Nephron (organoid): ENCODE results near the gene CEACAM19.
"Not testable (repeated sequence)": the region's sequence is repeated elsewhere in the genome, so short reads cannot be mapped to it uniquely, and the experiment has no call there.

Source experiments
- H3K27ac Mint-ChIP-seq, 3 experiments: 2 replicates each; pipeline ENCODE4 v1.8.0; 2020; ENCODE audit warnings: mixed read lengths in 3 of 3, mild to moderate bottlenecking in 2 of 3, moderate library complexity in 1 of 3
- H3K27me3 Mint-ChIP-seq: 2 replicates; pipeline ENCODE4 v1.8.0; 2021; ENCODE audit warnings: low read depth, mild to moderate bottlenecking, moderate library complexity, mixed read lengths
- H3K36me3 Mint-ChIP-seq: 2 replicates; pipeline ENCODE4 v1.8.0; 2020; ENCODE audit warnings: low read depth, mixed read lengths
- H3K4me1 Mint-ChIP-seq: 2 replicates; pipeline ENCODE4 v1.8.0; 2020; ENCODE audit warnings: mixed read lengths
- H3K4me3 Mint-ChIP-seq, 3 experiments: 2 replicates each; pipeline ENCODE4 v1.8.0; 2020; ENCODE audit warnings: mild to moderate bottlenecking in 3 of 3, mixed read lengths in 3 of 3, moderate library complexity in 2 of 3
- H3K9me3 Mint-ChIP-seq: 2 replicates; pipeline ENCODE4 v1.8.0; 2020; ENCODE audit warnings: mixed read lengths
- CTCF ChIP-seq, 3 experiments: fragments of 200-600 bp; sonication (generic); IDR thresholded peaks; one replicate each; pipeline ENCODE4 v1.5.0; 2021; ENCODE audit warnings: antibody characterized with exemption in 3 of 3; ENCODE audit not compliant: unreplicated experiment in 3 of 3

Gene CEACAM19

GRCh38 chr19:44627631-44628030, 43.7 kb upstream of the CEACAM19 start:
- Mint-ChIP-seq H3K4me1 (peaks cover 2% of the 10 kb centered on the region), H3K9me3 (peaks cover 3% of the 10 kb centered on the region), H3K27ac (no peak overlapping the region), H3K27me3 (no peaks in the 10 kb centered on the region), H3K4me3 (no peak overlapping the region), H3K36me3 (no peaks in the 10 kb centered on the region)
- no peak for TF ChIP-seq CTCF (IDR thresholded peaks at IDR 0.05; ENCODE audit: unreplicated experiment in 3 of 3)

GRCh38 chr19:44628793-44629192, 42.5 kb upstream of the CEACAM19 start:
- no peaks in the 10 kb centered on the region for H3K27me3 Mint-ChIP-seq
- peaks cover 13% of the 10 kb centered on the region for H3K4me1 Mint-ChIP-seq
- H3K36me3 Mint-ChIP-seq = no peaks in the 10 kb centered on the region
- H3K9me3 Mint-ChIP-seq = peaks cover 3% of the 10 kb centered on the region
- no peak overlapping the region for H3K27ac Mint-ChIP-seq
- no peak overlapping the region for H3K4me3 Mint-ChIP-seq
- no peak for TF ChIP-seq CTCF (IDR thresholded peaks at IDR 0.05; ENCODE audit: unreplicated experiment in 3 of 3)

GRCh38 chr19:44631611-44632010, 39.7 kb upstream of the CEACAM19 start:
- H3K27me3 Mint-ChIP-seq, H3K9me3 Mint-ChIP-seq, H3K27ac Mint-ChIP-seq, H3K4me3 Mint-ChIP-seq, H3K36me3 Mint-ChIP-seq: not testable (repeated sequence)
- H3K4me1 Mint-ChIP-seq = peaks cover 40% of the 10 kb centered on the region

- Mint-ChIP-seq H3K4me1 (peaks cover 41% of the 10 kb centered on the region), H3K27ac (peak overlapping the region; percentile 3 to 29 (median 20))
- H3K9me3 Mint-ChIP-seq, H3K27me3 Mint-ChIP-seq, H3K36me3 Mint-ChIP-seq, H3K4me3 Mint-ChIP-seq: not testable (repeated sequence)
Observed at GRCh38 chr19:44634058-44634457, 37.2 kb upstream of the CEACAM19 start.

- H3K27ac Mint-ChIP-seq = peak overlapping the region in 2 of 3 experiments; percentile 45 to 81
- peaks cover 11% of the 10 kb centered on the region for H3K27me3 Mint-ChIP-seq
- no peaks in the 10 kb centered on the region for H3K9me3 Mint-ChIP-seq
- TF ChIP-seq CTCF (IDR thresholded peaks at IDR 0.05; ENCODE audit: unreplicated experiment in 3 of 3) = no peak
- no peaks in the 10 kb centered on the region for H3K36me3 Mint-ChIP-seq
- H3K4me3 Mint-ChIP-seq = no peak overlapping the region
- H3K4me1 Mint-ChIP-seq = peaks cover 48% of the 10 kb centered on the region
Observed at GRCh38 chr19:44634785-44635184, 36.5 kb upstream of the CEACAM19 start.

GRCh38 chr19:44635581-44636438, 35.5 kb upstream of the CEACAM19 start:
- peaks cover 13% of the 10 kb centered on the region for H3K27me3 Mint-ChIP-seq
- H3K4me3 Mint-ChIP-seq = no peak overlapping the region
- peak overlapping the region; percentile 14 to 81 (median 45) for H3K27ac Mint-ChIP-seq
- H3K9me3 Mint-ChIP-seq = no peaks in the 10 kb centered on the region
- H3K36me3 Mint-ChIP-seq = no peaks in the 10 kb centered on the region
- H3K4me1 Mint-ChIP-seq = peaks cover 50% of the 10 kb centered on the region
- no peak for TF ChIP-seq CTCF (IDR thresholded peaks at IDR 0.05; ENCODE audit: unreplicated experiment in 3 of 3)
